KMS-11 (cell line): Measurements from ENCODE around the gene CYB5RL.

Experiments used
- H2AFZ ChIP-seq: fragments of 200-600 bp; sonication (generic); 2 replicates; pipeline ENCODE4 v1.6.1; 2016; ENCODE audit warnings: antibody characterized with exemption, mixed run types, low read depth
- H3K27ac ChIP-seq: fragments of 200-600 bp; sonication (generic); 2 replicates; pipeline ENCODE4 v1.6.1; 2016; ENCODE audit warnings: mild to moderate bottlenecking, mixed run types
- H3K27me3 ChIP-seq: fragments of 200-600 bp; sonication (generic); 2 replicates; pipeline ENCODE4 v1.6.1; 2017; ENCODE audit warnings: mild to moderate bottlenecking, low read depth, mixed run types, moderate library complexity; ENCODE audit not compliant: insufficient read depth
- H3K36me3 ChIP-seq: fragments of 200-600 bp; sonication (generic); 2 replicates; pipeline ENCODE4 v1.6.1; 2017; ENCODE audit warnings: mild to moderate bottlenecking, mixed run types; ENCODE audit not compliant: insufficient read depth
- H3K4me1 ChIP-seq: fragments of 200-600 bp; sonication (generic); 2 replicates; pipeline ENCODE4 v1.6.1; 2016; ENCODE audit warnings: mild to moderate bottlenecking, low read depth, mixed run types; ENCODE audit not compliant: poor library complexity, severe bottlenecking
- H3K4me2 ChIP-seq: fragments of 200-600 bp; sonication (generic); 2 replicates; pipeline ENCODE4 v1.7.0; 2016; ENCODE audit warnings: mild to moderate bottlenecking, mixed run types
- H3K4me3 ChIP-seq: fragments of 200-600 bp; sonication (generic); IDR thresholded peaks from 2 replicates; pipeline ENCODE4 v1.6.1; 2017; ENCODE audit warnings: low read depth, low read length, mixed read lengths; ENCODE audit not compliant: insufficient read depth
- H3K79me2 ChIP-seq: fragments of 200-600 bp; sonication (generic); 2 replicates; pipeline ENCODE4 v1.6.1; 2016; ENCODE audit warnings: low read depth, mixed run types; ENCODE audit not compliant: insufficient read depth
- H3K9ac ChIP-seq: fragments of 200-600 bp; sonication (generic); 2 replicates; pipeline ENCODE4 v1.6.1; 2016; ENCODE audit warnings: mild to moderate bottlenecking, mixed run types
- H4K20me1 ChIP-seq: fragments of 200-600 bp; sonication (generic); 2 replicates; pipeline ENCODE4 v1.6.1; 2016; ENCODE audit warnings: mild to moderate bottlenecking, mixed run types; ENCODE audit not compliant: insufficient read depth
- TF ChIP-seq, protein P1 (sequence below): fragments of 200-600 bp; sonication (generic); conservative IDR thresholded peaks from 2 replicates; pipeline ENCODE4 v1.6.1; 2017; ENCODE audit warnings: low read depth, mild to moderate bottlenecking, antibody characterized with exemption, low read length, moderate library complexity, mixed read lengths

The CYB5RL gene

DNA sequence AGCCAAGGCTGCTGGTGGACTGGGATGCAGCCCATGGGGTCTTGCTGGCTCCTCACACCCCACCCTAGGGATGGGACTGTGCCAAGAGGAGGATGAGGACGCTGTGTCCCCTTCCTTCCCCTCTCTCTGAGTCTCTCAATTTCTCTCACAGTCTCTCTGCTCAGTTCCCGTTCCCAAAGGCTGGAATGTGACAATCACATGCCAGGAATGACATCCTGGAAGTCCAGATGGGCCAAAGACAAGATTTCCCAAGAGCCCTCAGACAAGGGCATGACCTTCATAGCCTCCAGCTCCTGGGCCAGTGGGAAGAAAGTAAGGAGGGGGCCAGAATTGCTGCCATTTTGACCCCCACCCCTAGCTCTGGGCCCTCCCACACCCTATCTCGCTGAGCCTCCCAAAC is 39.5 kb downstream of the CYB5RL start:
- Histone ChIP-seq H3K36me3 (no peaks in the 10 kb centered on the region), H2AFZ (no peak overlapping the region), H4K20me1 (no peaks in the 10 kb centered on the region), H3K27me3 (no peaks in the 10 kb centered on the region), H3K9ac (no peak overlapping the region), H3K27ac (no peak overlapping the region), H3K4me2 (no peak overlapping the region), H3K4me3 (no peak overlapping the region), H3K79me2 (no peaks in the 10 kb centered on the region), H3K4me1 (no peaks in the 10 kb centered on the region)
- TF ChIP-seq, protein P1, sequence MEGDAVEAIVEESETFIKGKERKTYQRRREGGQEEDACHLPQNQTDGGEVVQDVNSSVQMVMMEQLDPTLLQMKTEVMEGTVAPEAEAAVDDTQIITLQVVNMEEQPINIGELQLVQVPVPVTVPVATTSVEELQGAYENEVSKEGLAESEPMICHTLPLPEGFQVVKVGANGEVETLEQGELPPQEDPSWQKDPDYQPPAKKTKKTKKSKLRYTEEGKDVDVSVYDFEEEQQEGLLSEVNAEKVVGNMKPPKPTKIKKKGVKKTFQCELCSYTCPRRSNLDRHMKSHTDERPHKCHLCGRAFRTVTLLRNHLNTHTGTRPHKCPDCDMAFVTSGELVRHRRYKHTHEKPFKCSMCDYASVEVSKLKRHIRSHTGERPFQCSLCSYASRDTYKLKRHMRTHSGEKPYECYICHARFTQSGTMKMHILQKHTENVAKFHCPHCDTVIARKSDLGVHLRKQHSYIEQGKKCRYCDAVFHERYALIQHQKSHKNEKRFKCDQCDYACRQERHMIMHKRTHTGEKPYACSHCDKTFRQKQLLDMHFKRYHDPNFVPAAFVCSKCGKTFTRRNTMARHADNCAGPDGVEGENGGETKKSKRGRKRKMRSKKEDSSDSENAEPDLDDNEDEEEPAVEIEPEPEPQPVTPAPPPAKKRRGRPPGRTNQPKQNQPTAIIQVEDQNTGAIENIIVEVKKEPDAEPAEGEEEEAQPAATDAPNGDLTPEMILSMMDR = no peak

- no peaks in the 10 kb centered on the region for H3K36me3 ChIP-seq
- no peak overlapping the region for H3K4me2 ChIP-seq
- H3K27ac ChIP-seq = no peak overlapping the region
- no peak overlapping the region for H3K9ac ChIP-seq
- no peak overlapping the region for H2AFZ ChIP-seq
- TF ChIP-seq, protein P1 = no peak
- no peaks in the 10 kb centered on the region for H3K27me3 ChIP-seq
- no peaks in the 10 kb centered on the region for H3K79me2 ChIP-seq
- no peaks in the 10 kb centered on the region for H3K4me1 ChIP-seq
- no peaks in the 10 kb centered on the region for H4K20me1 ChIP-seq
- H3K4me3 ChIP-seq = no peak overlapping the region
Observed at GRCh38 chr1:54159733-54160316, 40.0 kb downstream of the CYB5RL start.

DNA sequence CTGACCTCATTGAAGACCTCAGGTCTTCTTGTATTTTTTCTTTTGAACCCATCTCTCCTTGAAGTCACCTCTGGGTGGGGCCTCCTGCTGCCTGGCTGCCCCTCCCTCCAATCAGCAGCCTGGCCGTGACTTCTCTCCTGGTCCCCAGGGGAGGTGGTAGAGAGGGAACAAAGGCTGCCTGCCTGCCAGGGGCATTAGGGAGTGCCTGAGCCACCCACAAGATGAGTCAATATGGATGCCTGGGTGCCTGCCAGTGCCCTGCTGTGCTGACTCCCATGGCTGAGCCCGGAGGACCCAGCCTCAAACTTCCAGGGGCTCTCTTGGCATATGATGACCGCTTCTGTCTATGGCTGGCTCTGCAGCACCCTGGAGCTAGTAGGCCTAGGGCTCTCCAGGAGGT is 41.8 kb downstream of the CYB5RL start:
- H3K4me2 ChIP-seq = no peak overlapping the region
- H3K4me3 ChIP-seq = no peak overlapping the region
- H2AFZ ChIP-seq = no peak overlapping the region
- H3K79me2 ChIP-seq = no peaks in the 10 kb centered on the region
- H3K27me3 ChIP-seq = no peaks in the 10 kb centered on the region
- H3K36me3 ChIP-seq = no peaks in the 10 kb centered on the region
- TF ChIP-seq, protein P1 = no peak
- no peaks in the 10 kb centered on the region for H4K20me1 ChIP-seq
- no peak overlapping the region for H3K27ac ChIP-seq
- no peak overlapping the region for H3K9ac ChIP-seq
- no peaks in the 10 kb centered on the region for H3K4me1 ChIP-seq

GRCh38 chr1:54157401-54157800 is 42.4 kb downstream of the CYB5RL start:
- no peaks in the 10 kb centered on the region for H4K20me1 ChIP-seq
- TF ChIP-seq, protein P1 = no peak
- no peak overlapping the region for H3K4me2 ChIP-seq
- H3K4me3 ChIP-seq = no peak overlapping the region
- H3K79me2 ChIP-seq = no peaks in the 10 kb centered on the region
- H3K36me3 ChIP-seq = no peaks in the 10 kb centered on the region
- H3K27ac ChIP-seq = no peak overlapping the region
- no peaks in the 10 kb centered on the region for H3K4me1 ChIP-seq
- H2AFZ ChIP-seq = no peak overlapping the region
- no peaks in the 10 kb centered on the region for H3K27me3 ChIP-seq
- no peak overlapping the region for H3K9ac ChIP-seq
